LNCAP (cell line): ENCODE measurements around the gene GNAT3.

Experiments
- CTCF ChIP-seq: fragments of 450-650 bp; IDR thresholded peaks from 2 replicates; pipeline ENCODE4 v1.5.1; 2017; ENCODE audit warnings: mild to moderate bottlenecking

GNAT3 gene

GRCh38 chr7:80511964-80512363 lies at the start of gene GNAT3:
Gene GNAT3 (minus strand): TSS chr7:80512064. CDS start chr7:80511926, 138 bp downstream.
- no peak for TF ChIP-seq CTCF

GRCh38 chr7:80558116-80558515 lies 46.3 kb upstream of the GNAT3 start:
- TF ChIP-seq CTCF, result no peak

- no peak for TF ChIP-seq CTCF
Measured at GRCh38 chr7:80552031-80552694, 40.3 kb upstream of the GNAT3 start.

- no peak for TF ChIP-seq CTCF
Measured at GRCh38 chr7:80550005-80550404, 38.1 kb upstream of the GNAT3 start.

GRCh38 chr7:80548840-80549530 lies 37.1 kb upstream of the GNAT3 start:
- TF ChIP-seq CTCF, result no peak

GRCh38 chr7:80542398-80542797 lies 30.5 kb upstream of the GNAT3 start:
- no peak for TF ChIP-seq CTCF

- no peak for TF ChIP-seq CTCF
Measured at GRCh38 chr7:80540836-80541235, 29.0 kb upstream of the GNAT3 start.
